Subcutaneous adipose tissue (tissue), 4 donors: ENCODE results near the gene SLC2A4RG. TPM values are rescaled to one million over a fixed set of nuclear protein-coding genes. Genes with fewer than 3 reads are reported as not detected.

Experiments
- CTCF ChIP-seq: fragments of 450-650 bp; IDR thresholded peaks from one replicate; pipeline ENCODE4 v1.5.1; 2016; ENCODE audit warnings: low read depth, mild to moderate bottlenecking, control low read depth, antibody characterized with exemption, moderate library complexity
- total RNA-seq, 4 donors: library from RNA; depleted of rRNA; stranded (reverse); fragments of >200 nt; gene quantifications; one replicate each; pipeline ENCODE4 v1.1.0, GENCODE V29; 2016

Gene SLC2A4RG
- total RNA-seq, 4 donors from 2014 or later = 8.6 to 126 (median 28.9) TPM

GRCh38 chr20:63693083-63693732 is 46.4 kb upstream of the SLC2A4RG start:
- TF ChIP-seq CTCF = no peak

DNA sequence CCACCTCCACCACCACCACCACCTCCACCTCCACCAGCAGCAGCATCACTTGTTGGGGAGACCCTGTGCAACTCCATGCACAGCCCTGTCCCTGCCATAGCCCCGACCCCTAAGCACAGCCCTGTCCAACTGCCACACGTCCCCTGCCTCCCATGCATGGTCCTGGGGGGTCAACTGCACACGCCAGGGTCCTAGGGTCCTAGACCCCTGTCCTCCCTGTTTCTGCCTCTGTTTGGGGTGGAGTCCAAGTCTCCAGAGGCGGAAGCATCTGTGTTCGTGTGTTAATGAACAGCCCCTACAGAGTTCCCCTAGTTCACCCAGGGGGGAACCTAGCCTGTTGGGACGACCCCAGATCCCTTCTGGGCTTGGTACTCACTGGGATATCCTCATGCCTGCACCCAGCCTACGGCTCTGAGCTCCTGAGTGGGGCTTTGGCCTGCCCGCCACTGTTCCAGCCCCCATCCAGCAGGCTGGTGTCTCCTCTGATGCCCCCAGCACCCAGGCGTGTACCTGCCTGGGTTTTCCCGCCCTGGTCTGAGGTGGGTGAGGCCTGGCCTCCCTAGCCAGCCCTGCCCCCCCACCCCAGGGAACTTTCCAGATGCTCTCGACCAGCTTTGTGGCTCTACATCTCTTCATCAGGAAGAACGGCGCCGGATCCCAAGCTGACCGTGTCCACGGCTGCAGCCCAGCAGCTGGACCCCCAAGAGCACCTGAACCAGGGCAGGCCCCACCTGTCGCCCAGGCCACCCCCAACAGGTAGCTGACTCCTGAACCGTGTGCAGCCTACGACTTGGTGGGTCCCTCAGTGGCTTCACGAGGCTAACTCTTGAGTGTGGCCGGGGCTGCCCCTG is 45.6 kb upstream of the SLC2A4RG start:
- TF ChIP-seq CTCF = no peak

- TF ChIP-seq CTCF = no peak
Measured at GRCh38 chr20:63694584-63695423, 44.8 kb upstream of the SLC2A4RG start.

DNA sequence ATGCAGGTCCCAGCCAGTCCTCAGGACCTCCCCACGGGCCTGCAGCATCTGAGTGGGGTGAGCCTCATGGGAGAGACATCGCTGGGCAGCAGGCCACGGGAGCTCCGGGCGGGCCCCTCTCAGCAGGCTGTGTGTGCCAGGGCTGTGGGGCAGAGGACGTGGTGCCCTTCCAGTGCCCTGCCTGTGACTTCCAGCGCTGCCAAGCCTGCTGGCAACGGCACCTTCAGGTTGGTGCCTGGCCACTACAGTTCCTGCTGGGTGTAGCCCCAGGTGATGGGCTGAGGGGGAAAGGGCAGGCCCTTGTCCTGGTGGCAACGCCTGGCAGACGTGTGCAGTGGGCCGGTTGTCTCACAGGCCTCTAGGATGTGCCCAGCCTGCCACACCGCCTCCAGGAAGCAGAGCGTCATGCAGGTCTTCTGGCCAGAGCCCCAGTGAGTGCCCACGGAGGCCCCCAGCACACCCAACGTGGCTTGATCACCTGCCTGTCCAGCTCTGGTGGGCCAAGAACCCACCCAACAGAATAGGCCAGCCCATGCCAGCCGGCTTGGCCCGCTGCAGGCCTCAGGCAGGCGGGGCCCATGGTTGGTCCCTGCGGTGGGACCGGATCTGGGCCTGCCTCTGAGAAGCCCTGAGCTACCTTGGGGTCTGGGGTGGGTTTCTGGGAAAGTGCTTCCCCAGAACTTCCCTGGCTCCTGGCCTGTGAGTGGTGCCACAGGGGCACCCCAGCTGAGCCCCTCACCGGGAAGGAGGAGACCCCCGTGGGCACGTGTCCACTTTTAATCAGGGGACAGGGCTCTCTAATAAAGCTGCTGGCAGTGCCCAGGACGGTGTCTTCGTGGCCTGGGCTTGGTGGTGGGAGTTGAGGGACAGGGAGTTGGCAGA is 43.9 kb upstream of the SLC2A4RG start:
- no peak for TF ChIP-seq CTCF

DNA sequence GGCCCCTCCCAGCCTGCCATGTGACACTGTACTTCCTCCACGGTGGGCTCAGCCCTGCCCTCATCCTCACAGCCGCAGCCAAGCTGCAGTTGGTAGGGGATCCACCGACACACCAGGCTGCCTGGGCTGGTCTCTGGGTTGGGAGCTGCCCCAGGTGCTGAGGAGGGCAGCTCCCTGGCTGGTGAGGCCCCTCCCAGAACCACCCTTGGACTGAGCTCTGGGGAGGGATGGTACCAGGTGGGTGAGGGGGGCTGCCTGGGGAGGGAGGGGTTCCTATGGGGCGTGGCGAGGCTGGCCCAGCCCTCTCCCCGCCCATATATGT is 43.3 kb upstream of the SLC2A4RG start:
- no peak for TF ChIP-seq CTCF

GRCh38 chr20:63696628-63697356 is 42.8 kb upstream of the SLC2A4RG start, which contains the start of gene TNFRSF6B:
Gene TNFRSF6B (plus strand): TSS chr20:63696652. CDS start chr20:63696768, 116 bp downstream.
- TF ChIP-seq CTCF = no peak
